Neural progenitor cell (in vitro differentiated cells): ENCODE results near the gene PAM16.

Source experiments
- EZH2 ChIP-seq: fragments of 200-600 bp; sonication (generic); IDR thresholded peaks from 2 replicates; pipeline ENCODE4 v1.6.1; 2017; ENCODE audit warnings: antibody characterized with exemption, mild to moderate bottlenecking, moderate library complexity
- TF ChIP-seq, protein P1 (sequence below): fragments of 200-600 bp; sonication (generic); IDR thresholded peaks from 2 replicates; pipeline ENCODE4 v1.5.1; 2017; ENCODE audit warnings: antibody characterized with exemption, mild to moderate bottlenecking

DNA sequence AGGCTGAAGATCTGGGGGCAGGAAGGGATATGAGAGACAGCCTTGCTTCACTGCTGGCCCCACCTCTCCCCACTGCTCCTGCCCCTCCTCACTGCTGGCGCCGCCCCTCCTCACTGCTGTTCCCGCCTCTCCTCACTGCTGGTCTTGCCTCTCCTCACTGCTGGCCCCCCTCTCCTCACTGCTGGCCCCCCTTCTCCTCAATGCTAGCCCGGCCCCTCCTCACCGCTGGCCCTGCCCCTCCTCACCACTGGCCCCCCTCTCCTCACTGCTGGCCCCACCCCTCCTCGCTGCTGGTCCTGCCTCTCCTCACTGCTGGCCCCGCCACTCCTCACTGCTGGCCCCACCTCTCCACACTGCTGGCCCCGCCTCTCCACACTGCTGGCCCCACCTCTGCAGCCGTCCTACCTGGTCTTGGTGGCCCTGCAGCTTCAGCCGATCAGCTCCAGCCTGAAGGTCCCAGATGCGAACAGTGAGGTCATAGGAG lies 9.5 kb upstream of the PAM16 start:
- TF ChIP-seq, protein P1, sequence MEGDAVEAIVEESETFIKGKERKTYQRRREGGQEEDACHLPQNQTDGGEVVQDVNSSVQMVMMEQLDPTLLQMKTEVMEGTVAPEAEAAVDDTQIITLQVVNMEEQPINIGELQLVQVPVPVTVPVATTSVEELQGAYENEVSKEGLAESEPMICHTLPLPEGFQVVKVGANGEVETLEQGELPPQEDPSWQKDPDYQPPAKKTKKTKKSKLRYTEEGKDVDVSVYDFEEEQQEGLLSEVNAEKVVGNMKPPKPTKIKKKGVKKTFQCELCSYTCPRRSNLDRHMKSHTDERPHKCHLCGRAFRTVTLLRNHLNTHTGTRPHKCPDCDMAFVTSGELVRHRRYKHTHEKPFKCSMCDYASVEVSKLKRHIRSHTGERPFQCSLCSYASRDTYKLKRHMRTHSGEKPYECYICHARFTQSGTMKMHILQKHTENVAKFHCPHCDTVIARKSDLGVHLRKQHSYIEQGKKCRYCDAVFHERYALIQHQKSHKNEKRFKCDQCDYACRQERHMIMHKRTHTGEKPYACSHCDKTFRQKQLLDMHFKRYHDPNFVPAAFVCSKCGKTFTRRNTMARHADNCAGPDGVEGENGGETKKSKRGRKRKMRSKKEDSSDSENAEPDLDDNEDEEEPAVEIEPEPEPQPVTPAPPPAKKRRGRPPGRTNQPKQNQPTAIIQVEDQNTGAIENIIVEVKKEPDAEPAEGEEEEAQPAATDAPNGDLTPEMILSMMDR = no peak
- no peak for TF ChIP-seq EZH2
